H9 (cell line): ENCODE data around the gene DENND1A. TPM values are rescaled to one million over a fixed set of nuclear protein-coding genes. Genes with fewer than 3 reads are reported as not detected.

Source experiments
- DNase-seq: peaks from one replicate; pipeline ENCODE4 v3.0.0-alpha.2; 2017
- H2AFZ ChIP-seq: one replicate; pipeline ENCODE4 v1.6.1; 2013; ENCODE audit warnings: mild to moderate bottlenecking, low read length, control low read depth, moderate library complexity
- H2AK5ac ChIP-seq: 2 replicates; pipeline ENCODE4 v1.6.1; 2013; ENCODE audit warnings: low read length, control low read depth, mixed read lengths; ENCODE audit not compliant: insufficient read length
- H2BK120ac ChIP-seq: one replicate; pipeline ENCODE4 v1.6.1; 2013; ENCODE audit warnings: low read depth, mild to moderate bottlenecking, low read length, control low read depth, inconsistent platforms; ENCODE audit not compliant: poor library complexity, severe bottlenecking
- H2BK12ac ChIP-seq: 2 replicates; pipeline ENCODE4 v1.6.1; 2013; ENCODE audit warnings: low read length, control low read depth, mixed read lengths, low read depth; ENCODE audit not compliant: insufficient read length
- H2BK15ac ChIP-seq: 2 replicates; pipeline ENCODE4 v1.6.1; 2013; ENCODE audit warnings: low read depth, low read length, control low read depth
- H2BK20ac ChIP-seq: one replicate; pipeline ENCODE4 v1.6.1; 2013; ENCODE audit warnings: low read depth, mild to moderate bottlenecking, low read length, control low read depth, inconsistent platforms; ENCODE audit not compliant: poor library complexity, severe bottlenecking
- H2BK5ac ChIP-seq: 2 replicates; pipeline ENCODE4 v1.6.1; 2013; ENCODE audit warnings: low read length, control low read depth, mixed read lengths; ENCODE audit not compliant: insufficient read length
- H3K14ac ChIP-seq: 2 replicates; pipeline ENCODE4 v1.6.1; 2013; ENCODE audit warnings: low read length, control low read depth; ENCODE audit not compliant: insufficient read depth
- H3K18ac ChIP-seq: 2 replicates; pipeline ENCODE4 v1.6.1; 2013; ENCODE audit warnings: low read depth, mild to moderate bottlenecking, mixed read lengths, low read length, control low read depth; ENCODE audit not compliant: insufficient read length
- H3K23ac ChIP-seq: 2 replicates; pipeline ENCODE4 v1.6.1; 2013; ENCODE audit warnings: low read length, control low read depth, mixed read lengths, low read depth; ENCODE audit not compliant: insufficient read length
- H3K23me2 ChIP-seq: 2 replicates; pipeline ENCODE4 v1.6.1; 2013; ENCODE audit warnings: low read depth, mild to moderate bottlenecking, mixed read lengths, low read length, control low read depth; ENCODE audit not compliant: insufficient read length, poor library complexity, severe bottlenecking
- H3K27ac ChIP-seq: 2 replicates; pipeline ENCODE4 v1.5.1; 2013; ENCODE audit warnings: low read length, control low read depth, mixed read lengths, low read depth; ENCODE audit not compliant: insufficient read length
- H3K27me3 ChIP-seq: 2 replicates; pipeline ENCODE4 v1.6.1; 2013; ENCODE audit warnings: low read length, control low read depth, inconsistent platforms; ENCODE audit not compliant: insufficient read depth
- H3K4ac ChIP-seq: 2 replicates; pipeline ENCODE4 v1.6.1; 2013; ENCODE audit warnings: low read depth, mild to moderate bottlenecking, control low read depth, inconsistent platforms, low read length, moderate library complexity
- H3K4me1 ChIP-seq: 2 replicates; pipeline ENCODE4 v1.6.1; 2013; ENCODE audit warnings: low read length, control low read depth, inconsistent platforms; ENCODE audit not compliant: insufficient read depth
- H3K4me2 ChIP-seq: 2 replicates; pipeline ENCODE4 v1.6.1; 2013; ENCODE audit warnings: low read length, control low read depth, mixed read lengths; ENCODE audit not compliant: insufficient read length, insufficient read depth
- H3K56ac ChIP-seq: 2 replicates; pipeline ENCODE4 v1.6.1; 2013; ENCODE audit warnings: low read depth, mild to moderate bottlenecking, mixed read lengths, low read length, control low read depth; ENCODE audit not compliant: insufficient read length
- H3K79me1 ChIP-seq: 2 replicates; pipeline ENCODE4 v1.6.1; 2013; ENCODE audit warnings: low read depth, mild to moderate bottlenecking, moderate library complexity, low read length, control low read depth, inconsistent platforms; ENCODE audit not compliant: insufficient read depth, poor library complexity, severe bottlenecking
- H3K79me2 ChIP-seq: 2 replicates; pipeline ENCODE4 v1.6.1; 2013; ENCODE audit warnings: low read length, control low read depth, inconsistent platforms; ENCODE audit not compliant: insufficient read depth
- H3K9ac ChIP-seq: 2 replicates; pipeline ENCODE4 v1.6.1; 2013; ENCODE audit warnings: low read length, control low read depth, mixed read lengths; ENCODE audit not compliant: insufficient read length; ENCODE audit errors: extremely low read depth
- H3K9me3 ChIP-seq: one replicate; pipeline ENCODE4 v1.6.1; 2013; ENCODE audit warnings: low read depth, low read length, inconsistent platforms; ENCODE audit not compliant: control insufficient read depth
- H3T11ph ChIP-seq: one replicate; pipeline ENCODE4 v1.6.1; 2013; ENCODE audit warnings: mild to moderate bottlenecking, low read length, control low read depth, inconsistent platforms
- H4K20me1 ChIP-seq: one replicate; pipeline ENCODE4 v1.6.1; 2013; ENCODE audit not compliant: control insufficient read depth, insufficient read length, insufficient read depth
- H4K5ac ChIP-seq: 2 replicates; pipeline ENCODE4 v1.6.1; 2013; ENCODE audit warnings: low read depth, mild to moderate bottlenecking, mixed read lengths, low read length, control low read depth; ENCODE audit not compliant: insufficient read length
- H4K8ac ChIP-seq: replicated peaks from 2 replicates; pipeline ENCODE4 v1.6.1; 2013; ENCODE audit warnings: low read length, control low read depth, mixed read lengths, low read depth; ENCODE audit not compliant: insufficient read length
- H4K91ac ChIP-seq: 2 replicates; pipeline ENCODE4 v1.6.1; 2013; ENCODE audit warnings: low read depth, mild to moderate bottlenecking, moderate library complexity, mixed read lengths, low read length, control low read depth; ENCODE audit not compliant: insufficient read length
- H3K27ac Mint-ChIP-seq, 3 experiments: 2 replicates in 2 of 3; 3 replicates in 1 of 3; pipeline ENCODE4 v1.8.0; 2020 to 2021; ENCODE audit warnings: mixed read lengths in 3 of 3, mild to moderate bottlenecking in 1 of 3, moderate library complexity in 1 of 3
- H3K27me3 Mint-ChIP-seq: 2 replicates; pipeline ENCODE4 v1.8.0; 2021; ENCODE audit warnings: low read depth, mild to moderate bottlenecking, moderate library complexity, mixed read lengths
- H3K36me3 Mint-ChIP-seq, 3 experiments: 2 replicates in 2 of 3; 3 replicates in 1 of 3; pipeline ENCODE4 v1.8.0; 2020 to 2021; ENCODE audit warnings: low read depth in 3 of 3, mixed read lengths in 3 of 3; ENCODE audit not compliant: insufficient read depth in 1 of 3
- H3K4me1 Mint-ChIP-seq, 2 experiments: 2 replicates each; pipeline ENCODE4 v1.8.0; 2020; ENCODE audit warnings: mixed read lengths in 2 of 2
- H3K4me3 Mint-ChIP-seq, 2 experiments: 2 replicates in 1 of 2; 3 replicates in 1 of 2; pipeline ENCODE4 v1.8.0; 2020 to 2021; ENCODE audit warnings: mild to moderate bottlenecking in 2 of 2, mixed read lengths in 2 of 2, moderate library complexity in 1 of 2
- H3K9me3 Mint-ChIP-seq, 2 experiments: 2 replicates in 1 of 2; 3 replicates in 1 of 2; pipeline ENCODE4 v1.8.0; 2020; ENCODE audit warnings: mild to moderate bottlenecking in 2 of 2, mixed read lengths in 2 of 2, moderate library complexity in 1 of 2
- CTCF ChIP-seq: fragments of 200-600 bp; sonication (generic); conservative IDR thresholded peaks from 3 replicates; pipeline ENCODE4 v1.8.0; 2021; ENCODE audit warnings: antibody characterized with exemption, mild to moderate bottlenecking
- WGBS: extraction: QIAGEN DNeasy Blood & Tissue Kit; methylation state at CpG from one replicate; pipeline ENCODE4 v1.1.7; 2013; ENCODE audit warnings: missing lambda C conversion rate, low lambda C conversion rate, mixed read lengths; ENCODE audit not compliant: insufficient read length; ENCODE audit errors: extremely low coverage; 5-methylcytosine and 5-hydroxymethylcytosine counted together
- total RNA-seq: library from RNA; stranded (reverse); gene quantifications from 2 replicates; pipeline ENCODE4 v1.2.1, GENCODE V29; 2021

DENND1A gene
- total RNA-seq, 1 experiment from 2014 or later: 20.4 TPM

DNA sequence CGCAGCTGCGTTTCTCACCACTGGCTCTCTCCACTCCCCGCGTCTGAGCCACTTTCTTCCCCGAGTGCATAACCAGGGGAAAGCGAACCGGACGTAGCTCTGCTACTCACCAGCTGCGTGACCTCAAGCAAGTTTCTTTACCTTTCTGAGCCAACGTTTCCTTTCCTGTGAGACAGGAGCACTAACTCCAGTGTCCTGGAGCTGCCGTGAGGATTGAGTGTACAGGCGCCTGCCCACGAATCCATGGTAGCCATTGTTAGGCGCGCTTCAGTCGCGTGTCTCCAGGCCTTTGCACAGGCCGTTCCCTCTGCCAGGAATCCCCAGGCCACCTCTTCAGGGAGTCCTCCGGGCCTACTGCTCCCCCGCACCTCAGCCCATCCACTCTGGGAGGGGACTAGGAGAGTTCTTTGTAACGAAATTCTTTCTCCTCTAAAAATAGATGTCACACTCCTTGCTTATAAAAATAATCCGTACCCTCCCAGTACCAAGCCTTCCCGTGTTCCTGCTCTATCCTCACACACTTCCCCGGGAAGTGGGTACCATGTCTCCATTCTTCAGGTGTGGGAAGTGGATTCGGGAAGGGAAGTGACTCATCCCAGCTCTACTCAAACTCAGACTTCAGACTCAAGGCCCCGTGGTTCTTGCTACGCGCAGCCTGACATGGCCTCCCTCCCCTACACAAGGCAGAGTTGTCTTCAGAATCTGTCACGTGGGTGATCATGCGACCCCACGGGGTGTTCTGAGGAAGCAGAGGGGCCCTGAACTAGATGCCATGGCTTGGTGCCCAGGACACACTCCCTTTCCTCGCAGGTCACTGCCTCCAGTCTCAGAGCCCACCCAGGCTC is 590.0 kb downstream of the DENND1A start:
- Histone ChIP-seq H3K14ac (peak overlapping the region; percentile 40; the same call in 1 of the 2 replicates), H3K9me3 (no peaks in the 10 kb centered on the region), H2BK5ac (no peak overlapping the region), H3T11ph (no peak overlapping the region), H4K91ac (no peak overlapping the region), H3K4ac (no peak overlapping the region), H3K56ac (no peak overlapping the region), H3K27ac (no peak overlapping the region), H3K79me1 (no peaks in the 10 kb centered on the region), H4K5ac (no peak overlapping the region), H2AFZ (no peak overlapping the region), H3K23ac (no peak overlapping the region), H3K4me1 (peaks cover 2% of the 10 kb centered on the region; the same call in 1 of the 2 replicates), H4K8ac (no peak overlapping the region), H2BK12ac (no peak overlapping the region), H4K20me1 (no peaks in the 10 kb centered on the region), H3K4me2 (no peak overlapping the region), H3K18ac (no peak overlapping the region), H2BK120ac (no peak overlapping the region), H3K9ac (no peak overlapping the region), H3K27me3 (no peaks in the 10 kb centered on the region), H2BK20ac (no peak overlapping the region), H2BK15ac (0 out of 2 replicates have a peak overlapping the region, but pooled peaks have one; percentile 53), H3K79me2 (no peaks in the 10 kb centered on the region), H2AK5ac (no peak overlapping the region), H3K23me2 (no peaks in the 10 kb centered on the region)
- no peaks in the 10 kb centered on the region for H3K36me3 Mint-ChIP-seq
- no peak for TF ChIP-seq CTCF
- no peaks in the 10 kb centered on the region for H3K9me3 Mint-ChIP-seq
- no CpG with 5 or more reads among the region's 32 CpGs for WGBS
- H3K4me3 Mint-ChIP-seq: no peak overlapping the region
- peaks cover 27 to 34% of the 10 kb centered on the region in 2 experiments for H3K4me1 Mint-ChIP-seq
- H3K27ac Mint-ChIP-seq: peak overlapping the region in 1 of 3 experiments; percentile 27; a peak in 5 of 7 replicates
- no peak for DNase-seq
- H3K27me3 Mint-ChIP-seq: no peaks in the 10 kb centered on the region; the same call in 1 of the 2 replicates
